ENCODE measurements around the gene PDIA2.

PDIA2 gene

DNA sequence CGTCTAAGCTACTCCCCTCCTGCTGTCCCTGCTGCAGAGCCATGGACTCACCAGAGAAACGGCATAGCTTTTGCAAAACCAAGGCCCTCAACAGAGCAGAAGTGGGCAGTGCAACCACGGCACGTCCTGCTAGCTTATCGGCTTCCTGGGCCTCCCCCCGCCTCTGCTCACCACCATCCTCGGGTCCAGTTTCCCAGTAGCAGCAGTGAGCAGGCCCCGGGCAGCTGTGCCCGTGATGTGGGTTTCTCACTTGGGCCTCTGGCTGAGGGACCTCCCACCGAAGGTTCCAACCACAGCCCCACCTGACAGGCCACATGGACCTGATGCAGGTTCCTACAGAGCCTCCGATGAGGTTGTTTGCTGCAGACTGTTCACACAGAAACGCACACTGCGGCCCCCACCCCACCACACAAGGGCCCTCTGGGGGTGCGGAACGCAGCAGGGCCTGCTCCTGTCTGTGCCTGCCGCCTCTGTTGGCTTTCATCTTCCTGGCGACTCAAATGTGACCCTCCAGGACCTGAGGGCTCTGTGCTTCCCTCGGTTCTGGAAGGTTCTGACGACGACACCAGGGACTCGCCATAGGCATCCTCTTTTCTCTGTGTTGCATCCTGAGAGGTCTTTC is 24.8 kb downstream of the PDIA2 start:
- Histone ChIP-seq H3K27me3 (replicated peaks in 2 of 5; ENCODE audit: control insufficient read depth in 4 of 5, insufficient read depth in 5 of 5, low read length in 4 of 5) (no peaks in the 10 kb centered on the region), H3K4me1 (ENCODE audit: control extremely low read depth in 1 of 4, control insufficient read depth in 4 of 4, insufficient read depth in 4 of 4, low read length in 3 of 4) (peaks cover 0 to 21% (median 2%) of the 10 kb centered on the region in 4 experiments), H3K9me3 (ENCODE audit: control extremely low read depth in 1 of 5, control insufficient read depth in 4 of 5, insufficient read depth in 2 of 5, low read depth in 1 of 5, low read length in 4 of 5) (no peaks in the 10 kb centered on the region), H3K27ac (ENCODE audit: insufficient read depth in 1 of 2, low read depth in 1 of 2, low read length in 2 of 2, poor library complexity in 1 of 2, severe bottlenecking in 2 of 2) (no peak overlapping the region), H3K36me3 (ENCODE audit: control insufficient read depth in 4 of 4, insufficient read depth in 4 of 4, low read length in 3 of 4) (peaks cover 4 to 60% (median 44%) of the 10 kb centered on the region in 4 experiments), H3K4me3 (ENCODE audit: control insufficient read depth in 1 of 7, extremely low read depth in 1 of 7, insufficient read depth in 4 of 7, low read depth in 2 of 7, low read length in 6 of 7) (no peak overlapping the region)
- CTCF ChIA-PET, result interaction anchor here (0.7 to 1.1 kb wide), 4 partner anchors 12 to 54 kb away, joined by 3 to 4 read pairs (median 3); no protein-coding TSS in a partner anchor
- POLR2A ChIA-PET, result no interaction called here
- DNase-seq, result no peak
- WGBS (ENCODE audit: insufficient coverage), result 92% methylated on average over 21 of the region's 21 CpGs

GRCh38 chr16:309476-309875 is 26.5 kb downstream of the PDIA2 start:
- Histone ChIP-seq H3K27me3 (replicated peaks in 2 of 5; ENCODE audit: control insufficient read depth in 4 of 5, insufficient read depth in 5 of 5, low read length in 4 of 5) (no peaks in the 10 kb centered on the region), H3K9me3 (ENCODE audit: control extremely low read depth in 1 of 5, control insufficient read depth in 4 of 5, insufficient read depth in 2 of 5, low read depth in 1 of 5, low read length in 4 of 5) (no peaks in the 10 kb centered on the region), H3K36me3 (ENCODE audit: control insufficient read depth in 4 of 4, insufficient read depth in 4 of 4, low read length in 3 of 4) (peaks cover 7 to 70% (median 48%) of the 10 kb centered on the region in 4 experiments), H3K4me3 (ENCODE audit: control insufficient read depth in 1 of 7, extremely low read depth in 1 of 7, insufficient read depth in 4 of 7, low read depth in 2 of 7, low read length in 6 of 7) (no peak overlapping the region), H3K4me1 (ENCODE audit: control extremely low read depth in 1 of 4, control insufficient read depth in 4 of 4, insufficient read depth in 4 of 4, low read length in 3 of 4) (peaks cover 0 to 21% (median 2%) of the 10 kb centered on the region in 4 experiments), H3K27ac (ENCODE audit: insufficient read depth in 1 of 2, low read depth in 1 of 2, low read length in 2 of 2, poor library complexity in 1 of 2, severe bottlenecking in 2 of 2) (no peak overlapping the region)
- DNase-seq, result peak; percentile 20 to 40 (median 36)
- 78% methylated on average over 7 of the region's 7 CpGs for WGBS (ENCODE audit: insufficient coverage)
- CTCF ChIA-PET, result interaction anchor here (1.0 to 1.4 kb wide), 7 partner anchors 28 to 68 kb away, joined by 3 to 4 read pairs (median 3); no protein-coding TSS in a partner anchor
- POLR2A ChIA-PET, result no interaction called here

- H3K27me3 ChIP-seq (replicated peaks in 2 of 5; ENCODE audit: control insufficient read depth in 4 of 5, insufficient read depth in 5 of 5, low read length in 4 of 5), result no peaks in the 10 kb centered on the region
- no peaks in the 10 kb centered on the region for H3K9me3 ChIP-seq (ENCODE audit: control extremely low read depth in 1 of 5, control insufficient read depth in 4 of 5, insufficient read depth in 2 of 5, low read depth in 1 of 5, low read length in 4 of 5)
- H3K4me3 ChIP-seq (ENCODE audit: control insufficient read depth in 1 of 7, extremely low read depth in 1 of 7, insufficient read depth in 4 of 7, low read depth in 2 of 7, low read length in 6 of 7), result no peak overlapping the region
- ChIA-PET CTCF (no interaction called here), POLR2A (no interaction called here)
- WGBS (ENCODE audit: insufficient coverage), result over 99% methylated on average over 14 of the region's 15 CpGs
- DNase-seq, result no peak
- no peak overlapping the region for H3K27ac ChIP-seq (ENCODE audit: insufficient read depth in 1 of 2, low read depth in 1 of 2, low read length in 2 of 2, poor library complexity in 1 of 2, severe bottlenecking in 2 of 2)
- peaks cover 0 to 25% (median 2%) of the 10 kb centered on the region in 4 experiments for H3K4me1 ChIP-seq (ENCODE audit: control extremely low read depth in 1 of 4, control insufficient read depth in 4 of 4, insufficient read depth in 4 of 4, low read length in 3 of 4)
- peaks cover 10 to 65% (median 44%) of the 10 kb centered on the region in 4 experiments for H3K36me3 ChIP-seq (ENCODE audit: control insufficient read depth in 4 of 4, insufficient read depth in 4 of 4, low read length in 3 of 4)
Observed at GRCh38 chr16:311725-312124, 28.8 kb downstream of the PDIA2 start.

DNA sequence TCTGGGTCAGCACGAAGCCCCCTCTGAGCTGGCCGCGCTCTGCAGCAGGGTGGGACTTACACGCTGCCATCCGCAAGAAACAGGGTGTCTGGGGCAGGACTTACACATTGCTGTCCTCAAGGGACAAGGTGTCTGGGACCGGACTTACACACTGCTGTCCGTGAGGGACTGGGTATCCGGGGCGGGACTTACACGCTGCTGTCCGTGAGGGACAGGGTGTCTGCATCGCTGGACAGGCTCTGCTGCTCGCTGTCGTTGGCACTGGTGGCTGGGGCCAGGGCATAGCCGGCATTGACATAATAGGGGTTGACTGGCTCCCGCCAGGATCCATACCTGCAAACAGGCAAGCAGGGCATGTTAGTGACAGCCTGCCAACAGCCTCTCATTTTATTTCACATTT is 31.4 kb downstream of the PDIA2 start:
- DNase-seq, result no peak
- H3K4me1 ChIP-seq (ENCODE audit: control extremely low read depth in 1 of 4, control insufficient read depth in 4 of 4, insufficient read depth in 4 of 4, low read length in 3 of 4), result peaks cover 0 to 13% (median 2%) of the 10 kb centered on the region in 4 experiments
- H3K27me3 ChIP-seq (replicated peaks in 2 of 5; ENCODE audit: control insufficient read depth in 4 of 5, insufficient read depth in 5 of 5, low read length in 4 of 5), result no peaks in the 10 kb centered on the region
- WGBS (ENCODE audit: insufficient coverage), result 97% methylated on average over 15 of the region's 16 CpGs
- no peaks in the 10 kb centered on the region for H3K9me3 ChIP-seq (ENCODE audit: control extremely low read depth in 1 of 5, control insufficient read depth in 4 of 5, insufficient read depth in 2 of 5, low read depth in 1 of 5, low read length in 4 of 5)
- CTCF ChIA-PET, result interaction anchor here (1.0 kb wide), 1 partner anchor 48 kb away, joined by 3 read pairs; no protein-coding TSS in a partner anchor
- no peak overlapping the region for H3K27ac ChIP-seq (ENCODE audit: insufficient read depth in 1 of 2, low read depth in 1 of 2, low read length in 2 of 2, poor library complexity in 1 of 2, severe bottlenecking in 2 of 2)
- H3K4me3 ChIP-seq (ENCODE audit: control insufficient read depth in 1 of 7, extremely low read depth in 1 of 7, insufficient read depth in 4 of 7, low read depth in 2 of 7, low read length in 6 of 7), result no peak overlapping the region
- POLR2A ChIA-PET, result no interaction called here
- H3K36me3 ChIP-seq (ENCODE audit: control insufficient read depth in 4 of 4, insufficient read depth in 4 of 4, low read length in 3 of 4), result peaks cover 8 to 63% (median 43%) of the 10 kb centered on the region in 4 experiments

DNA sequence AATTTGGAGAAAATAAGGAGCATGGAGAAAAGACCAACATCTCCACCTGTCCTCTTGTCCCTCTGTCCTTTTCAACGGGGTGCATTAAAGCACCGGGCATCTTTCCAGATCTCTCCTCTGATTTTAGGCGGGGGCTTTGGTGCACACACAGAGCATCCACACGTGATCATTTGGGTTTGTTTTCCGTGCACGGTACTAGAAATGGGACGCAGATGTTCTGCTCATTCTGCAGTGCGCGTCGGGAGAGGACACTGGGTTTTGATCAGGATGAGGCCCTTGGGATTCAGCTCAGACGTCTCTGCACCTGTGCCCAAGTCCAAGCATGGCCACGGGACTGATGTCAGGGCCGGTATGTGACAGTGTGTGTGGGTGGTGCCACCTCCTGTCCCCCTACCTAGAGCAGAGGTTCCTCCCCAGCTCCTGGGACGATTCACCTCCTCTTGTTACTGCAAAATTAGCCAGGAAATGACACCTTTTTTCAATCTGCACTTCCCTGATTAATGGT is 31.9 kb downstream of the PDIA2 start:
- ChIA-PET POLR2A (no interaction called here), CTCF (interaction anchor here (1.0 kb wide), 1 partner anchor 48 kb away, joined by 3 read pairs; no protein-coding TSS in a partner anchor)
- Histone ChIP-seq H3K27me3 (replicated peaks in 2 of 5; ENCODE audit: control insufficient read depth in 4 of 5, insufficient read depth in 5 of 5, low read length in 4 of 5) (no peaks in the 10 kb centered on the region), H3K9me3 (ENCODE audit: control extremely low read depth in 1 of 5, control insufficient read depth in 4 of 5, insufficient read depth in 2 of 5, low read depth in 1 of 5, low read length in 4 of 5) (no peaks in the 10 kb centered on the region), H3K36me3 (ENCODE audit: control insufficient read depth in 4 of 4, insufficient read depth in 4 of 4, low read length in 3 of 4) (peaks cover 8 to 63% (median 45%) of the 10 kb centered on the region in 4 experiments), H3K27ac (ENCODE audit: insufficient read depth in 1 of 2, low read depth in 1 of 2, low read length in 2 of 2, poor library complexity in 1 of 2, severe bottlenecking in 2 of 2) (no peak overlapping the region), H3K4me3 (ENCODE audit: control insufficient read depth in 1 of 7, extremely low read depth in 1 of 7, insufficient read depth in 4 of 7, low read depth in 2 of 7, low read length in 6 of 7) (no peak overlapping the region), H3K4me1 (ENCODE audit: control extremely low read depth in 1 of 4, control insufficient read depth in 4 of 4, insufficient read depth in 4 of 4, low read length in 3 of 4) (peaks cover 0 to 8% (median 0%) of the 10 kb centered on the region in 4 experiments)
- no peak for DNase-seq
- 96% methylated on average over 13 of the region's 14 CpGs for WGBS (ENCODE audit: insufficient coverage)

GRCh38 chr16:316741-317464 is 33.9 kb downstream of the PDIA2 start:
- WGBS (ENCODE audit: insufficient coverage), result 98% methylated on average over 13 of the region's 19 CpGs
- no peak overlapping the region for H3K27ac ChIP-seq (ENCODE audit: insufficient read depth in 1 of 2, low read depth in 1 of 2, low read length in 2 of 2, poor library complexity in 1 of 2, severe bottlenecking in 2 of 2)
- no peak for DNase-seq
- peaks cover 6 to 57% (median 42%) of the 10 kb centered on the region in 4 experiments for H3K36me3 ChIP-seq (ENCODE audit: control insufficient read depth in 4 of 4, insufficient read depth in 4 of 4, low read length in 3 of 4)
- H3K9me3 ChIP-seq (ENCODE audit: control extremely low read depth in 1 of 5, control insufficient read depth in 4 of 5, insufficient read depth in 2 of 5, low read depth in 1 of 5, low read length in 4 of 5), result no peaks in the 10 kb centered on the region
- no peak overlapping the region for H3K4me3 ChIP-seq (ENCODE audit: control insufficient read depth in 1 of 7, extremely low read depth in 1 of 7, insufficient read depth in 4 of 7, low read depth in 2 of 7, low read length in 6 of 7)
- H3K4me1 ChIP-seq (ENCODE audit: control extremely low read depth in 1 of 4, control insufficient read depth in 4 of 4, insufficient read depth in 4 of 4, low read length in 3 of 4), result peaks cover 0 to 9% (median 0%) of the 10 kb centered on the region in 4 experiments
- no peaks in the 10 kb centered on the region for H3K27me3 ChIP-seq (replicated peaks in 2 of 5; ENCODE audit: control insufficient read depth in 4 of 5, insufficient read depth in 5 of 5, low read length in 4 of 5)
- ChIA-PET POLR2A (no interaction called here), CTCF (interaction anchor here (1.0 to 1.5 kb wide), 3 partner anchors 8 to 28 kb away, joined by 3 to 4 read pairs (median 3); no protein-coding TSS in a partner anchor)

All from common myeloid progenitor, CD34-positive (primary cell).